BE2C (cell line): ENCODE measurements around the gene C1QTNF6.

Experiments used
- DNase-seq: peaks from one replicate; pipeline ENCODE4 v3.0.0-alpha.2; 2020
- H3K27me3 ChIP-seq: fragments of 250-450 bp; sonication (Bioruptor Pico); 2 replicates; pipeline ENCODE4 v1.5.1; 2020; ENCODE audit warnings: mild to moderate bottlenecking
- H3K36me3 ChIP-seq: fragments of 250-450 bp; sonication (Bioruptor Pico); 2 replicates; pipeline ENCODE4 v1.5.1; 2020; ENCODE audit warnings: mild to moderate bottlenecking
- H3K4me1 ChIP-seq: fragments of 250-450 bp; sonication (Bioruptor Pico); 2 replicates; pipeline ENCODE4 v1.5.1; 2020
- H3K4me3 ChIP-seq: 2 replicates; pipeline ENCODE4 v1.5.1; 2011; ENCODE audit warnings: low read depth, low read length
- H3K9me3 ChIP-seq: fragments of 250-450 bp; sonication (Bioruptor Pico); 2 replicates; pipeline ENCODE4 v1.5.1; 2020
- CTCF ChIP-seq: IDR thresholded peaks from 2 replicates; pipeline ENCODE4 v1.5.1; 2012; ENCODE audit warnings: mild to moderate bottlenecking, low read depth, low read length

Gene C1QTNF6

DNA sequence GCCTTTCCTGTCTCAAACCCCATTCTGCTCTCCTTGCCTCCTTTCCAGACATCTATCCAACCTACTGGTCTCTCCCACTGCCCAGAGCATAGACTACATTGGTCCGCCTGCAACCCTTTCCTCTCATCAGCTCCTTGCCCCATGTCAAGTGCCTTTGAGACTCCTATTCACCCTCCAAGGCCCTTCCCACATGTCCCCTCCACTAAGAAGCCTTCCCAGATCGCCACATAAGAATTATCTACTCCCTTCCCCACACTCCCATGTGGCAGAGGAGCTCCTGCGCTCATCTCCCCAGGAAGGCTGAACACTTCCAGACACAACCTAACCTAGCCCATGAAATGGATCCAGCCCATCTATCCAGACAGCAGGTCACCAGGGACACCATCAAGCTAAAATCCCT is 10.3 kb downstream of the C1QTNF6 start:
- no peaks in the 10 kb centered on the region for H3K27me3 ChIP-seq
- H3K4me1 ChIP-seq = peaks cover 13% of the 10 kb centered on the region

GRCh38 chr22:37177221-37177620 is 10.8 kb downstream of the C1QTNF6 start:
- no peak for DNase-seq
- no peaks in the 10 kb centered on the region for H3K36me3 ChIP-seq
- peaks cover 13% of the 10 kb centered on the region for H3K4me1 ChIP-seq
- no peaks in the 10 kb centered on the region for H3K9me3 ChIP-seq
- no peaks in the 10 kb centered on the region for H3K27me3 ChIP-seq
- no peak for TF ChIP-seq CTCF
- no peak overlapping the region for H3K4me3 ChIP-seq

More for the DNA sequence above, 10.3 kb downstream of the C1QTNF6 start:
- no peak for TF ChIP-seq CTCF
- Histone ChIP-seq H3K36me3 (no peaks in the 10 kb centered on the region), H3K9me3 (no peaks in the 10 kb centered on the region), H3K4me3 (no peak overlapping the region)
- no peak for DNase-seq

DNA sequence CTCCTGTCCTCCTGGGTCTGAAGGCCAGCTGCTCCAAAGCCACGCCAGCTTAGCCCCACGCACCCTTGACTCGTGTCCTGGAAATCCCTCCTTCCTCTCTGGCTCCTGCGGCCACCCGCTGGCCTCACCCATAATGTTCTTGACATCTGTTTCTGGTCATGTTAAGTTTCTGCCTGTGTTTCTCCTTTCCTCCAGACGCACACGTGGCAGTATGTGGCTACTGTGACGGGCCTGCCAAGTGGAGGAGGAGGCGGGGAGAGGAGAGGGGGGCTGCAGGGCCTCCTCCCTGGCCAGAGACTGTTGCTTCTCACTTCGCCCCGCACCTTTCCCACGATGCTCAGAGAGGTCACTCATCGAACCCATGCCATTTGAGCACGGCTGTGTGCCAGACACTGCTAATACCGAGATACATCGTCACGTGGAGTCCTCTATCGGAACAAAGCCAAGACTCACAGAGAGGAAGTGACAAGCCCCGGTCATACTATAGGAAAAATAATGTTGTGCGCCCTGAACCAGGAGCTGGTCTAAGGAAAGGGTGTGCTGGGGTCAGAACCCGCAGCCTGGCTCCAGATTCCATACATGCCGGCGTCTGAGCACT is 11.5 kb downstream of the C1QTNF6 start:
- H3K4me3 ChIP-seq = no peak overlapping the region
- H3K27me3 ChIP-seq = no peaks in the 10 kb centered on the region
- no peaks in the 10 kb centered on the region for H3K36me3 ChIP-seq
- 0 out of 2 replicates have a peak, but pooled peaks have one; percentile 5 for TF ChIP-seq CTCF
- peaks cover 13% of the 10 kb centered on the region for H3K4me1 ChIP-seq
- peak; percentile 64 for DNase-seq
- no peaks in the 10 kb centered on the region for H3K9me3 ChIP-seq

- Histone ChIP-seq H3K9me3 (no peaks in the 10 kb centered on the region), H3K4me1 (peaks cover 13% of the 10 kb centered on the region), H3K36me3 (no peaks in the 10 kb centered on the region), H3K27me3 (no peaks in the 10 kb centered on the region), H3K4me3 (no peak overlapping the region)
- TF ChIP-seq CTCF = no peak
- DNase-seq = no peak
These were observed 12.4 kb downstream of the C1QTNF6 start for GRCh38 chr22:37175414-37176281.

GRCh38 chr22:37174964-37175363 is 13.1 kb downstream of the C1QTNF6 start:
- DNase-seq = no peak
- Histone ChIP-seq H3K4me3 (no peak overlapping the region), H3K36me3 (no peaks in the 10 kb centered on the region), H3K27me3 (no peaks in the 10 kb centered on the region), H3K4me1 (peaks cover 13% of the 10 kb centered on the region), H3K9me3 (no peaks in the 10 kb centered on the region)
- no peak for TF ChIP-seq CTCF

DNA sequence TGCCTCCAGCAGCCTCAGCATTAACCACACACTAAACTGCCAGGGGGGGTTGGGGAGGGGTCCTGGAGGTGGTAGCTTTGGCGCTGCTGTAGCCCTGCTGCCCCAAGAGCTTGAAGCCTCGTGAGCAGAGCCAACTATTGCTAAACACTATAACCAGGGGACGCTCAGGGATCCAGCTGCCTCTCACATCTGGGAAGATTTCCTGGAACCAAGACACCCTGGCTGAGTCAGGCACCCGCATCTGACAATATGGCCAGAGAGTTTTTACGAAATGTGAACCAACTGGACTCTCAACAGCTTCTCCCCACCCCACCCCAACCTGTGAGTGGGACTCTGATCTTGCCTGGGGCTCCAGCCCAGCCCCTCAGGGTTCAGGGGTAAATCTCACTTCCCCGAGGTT is 14.3 kb downstream of the C1QTNF6 start:
- H3K27me3 ChIP-seq = no peaks in the 10 kb centered on the region
- no peaks in the 10 kb centered on the region for H3K36me3 ChIP-seq
- no peak overlapping the region for H3K4me3 ChIP-seq
- DNase-seq = no peak
- no peak for TF ChIP-seq CTCF
- no peaks in the 10 kb centered on the region for H3K9me3 ChIP-seq
- peaks cover 13% of the 10 kb centered on the region for H3K4me1 ChIP-seq
